ENCODE data around the gene PI4KA.
"Not testable (repeated sequence)": the region's sequence is repeated elsewhere in the genome, so short reads cannot be mapped to it uniquely, and the experiment has no call there.

The PI4KA gene

DNA sequence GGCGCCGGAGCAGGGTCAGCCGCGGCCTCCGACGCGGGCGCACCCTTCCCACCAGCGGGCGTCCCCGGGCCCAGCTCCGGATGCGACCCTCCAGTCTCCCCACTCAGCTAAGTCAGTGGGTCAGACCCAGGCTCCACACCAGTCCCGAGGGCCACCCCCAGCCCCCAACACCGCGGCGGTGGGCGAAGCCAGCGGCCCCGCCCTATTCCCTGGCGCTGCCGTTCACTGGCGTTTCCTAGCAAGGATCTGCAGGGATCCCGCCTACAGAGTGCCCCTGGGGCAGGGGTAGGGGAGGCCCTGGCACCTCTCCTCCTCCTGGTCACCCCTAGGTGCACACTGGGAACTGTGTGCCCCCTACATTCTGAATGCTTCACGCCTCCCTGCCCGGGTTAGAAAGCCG, 190.4 kb downstream of the PI4KA start:
- H3K4me1 ChIP-seq; H3K27me3 ChIP-seq; H3K9me3 ChIP-seq; DNase-seq; H3K4me3 ChIP-seq (ENCODE audit: low read depth, low read length); H3K36me3 ChIP-seq: not testable (repeated sequence)

DNA sequence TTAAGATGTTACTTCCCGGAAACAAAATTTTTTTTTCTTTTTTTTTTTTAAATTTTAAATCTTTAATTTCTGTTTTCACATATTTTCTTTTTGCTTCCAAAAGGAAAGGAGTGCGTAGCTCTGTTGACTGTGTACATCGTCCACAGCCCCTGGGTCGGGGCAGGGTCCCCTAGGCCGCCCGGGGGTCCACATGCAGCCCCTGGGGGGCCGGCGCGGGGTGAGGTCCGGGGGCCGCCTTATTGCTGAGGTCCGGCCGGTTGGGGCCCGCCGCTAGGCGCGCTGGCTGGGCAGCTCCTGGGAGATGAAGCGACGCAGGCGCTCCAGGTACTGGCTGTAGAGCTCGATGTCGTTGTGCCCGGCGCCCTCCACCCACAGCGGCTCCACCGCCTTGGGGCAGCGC, 191.1 kb downstream of the PI4KA start:
- DNase-seq; H3K4me3 ChIP-seq (ENCODE audit: low read depth, low read length); H3K9me3 ChIP-seq; H3K27me3 ChIP-seq; H3K36me3 ChIP-seq; H3K4me1 ChIP-seq: not testable (repeated sequence)

DNA sequence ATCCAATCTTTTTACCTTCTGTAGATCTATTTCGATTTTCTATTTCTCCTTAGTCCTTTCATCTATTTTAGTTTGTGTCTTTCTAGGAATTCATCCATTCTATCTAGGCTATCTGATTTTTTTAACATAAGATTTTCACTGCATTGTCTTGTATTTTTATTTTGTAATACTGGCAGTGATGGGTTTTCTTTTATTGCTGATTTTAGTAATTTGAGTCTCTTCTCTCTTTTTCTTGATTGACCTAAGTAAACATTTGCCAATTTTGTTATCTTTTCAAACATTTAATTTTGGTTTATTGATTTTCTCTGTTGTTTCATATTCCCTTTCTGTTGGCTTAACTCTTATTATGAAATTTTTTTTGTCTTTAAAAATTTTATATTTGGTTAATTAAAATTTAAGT, 192.1 kb downstream of the PI4KA start:
- H3K9me3 ChIP-seq: no peaks in the 10 kb centered on the region
- peaks cover 3% of the 10 kb centered on the region for H3K27me3 ChIP-seq
- no peaks in the 10 kb centered on the region for H3K4me1 ChIP-seq
- TF ChIP-seq, protein P1, sequence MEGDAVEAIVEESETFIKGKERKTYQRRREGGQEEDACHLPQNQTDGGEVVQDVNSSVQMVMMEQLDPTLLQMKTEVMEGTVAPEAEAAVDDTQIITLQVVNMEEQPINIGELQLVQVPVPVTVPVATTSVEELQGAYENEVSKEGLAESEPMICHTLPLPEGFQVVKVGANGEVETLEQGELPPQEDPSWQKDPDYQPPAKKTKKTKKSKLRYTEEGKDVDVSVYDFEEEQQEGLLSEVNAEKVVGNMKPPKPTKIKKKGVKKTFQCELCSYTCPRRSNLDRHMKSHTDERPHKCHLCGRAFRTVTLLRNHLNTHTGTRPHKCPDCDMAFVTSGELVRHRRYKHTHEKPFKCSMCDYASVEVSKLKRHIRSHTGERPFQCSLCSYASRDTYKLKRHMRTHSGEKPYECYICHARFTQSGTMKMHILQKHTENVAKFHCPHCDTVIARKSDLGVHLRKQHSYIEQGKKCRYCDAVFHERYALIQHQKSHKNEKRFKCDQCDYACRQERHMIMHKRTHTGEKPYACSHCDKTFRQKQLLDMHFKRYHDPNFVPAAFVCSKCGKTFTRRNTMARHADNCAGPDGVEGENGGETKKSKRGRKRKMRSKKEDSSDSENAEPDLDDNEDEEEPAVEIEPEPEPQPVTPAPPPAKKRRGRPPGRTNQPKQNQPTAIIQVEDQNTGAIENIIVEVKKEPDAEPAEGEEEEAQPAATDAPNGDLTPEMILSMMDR (IDR thresholded peaks at IDR 0.05; ENCODE audit: low read depth, low read length): no peak
- H3K4me3 ChIP-seq (ENCODE audit: low read depth, low read length): no peak overlapping the region
- no peak for DNase-seq
- no peaks in the 10 kb centered on the region for H3K36me3 ChIP-seq

DNA sequence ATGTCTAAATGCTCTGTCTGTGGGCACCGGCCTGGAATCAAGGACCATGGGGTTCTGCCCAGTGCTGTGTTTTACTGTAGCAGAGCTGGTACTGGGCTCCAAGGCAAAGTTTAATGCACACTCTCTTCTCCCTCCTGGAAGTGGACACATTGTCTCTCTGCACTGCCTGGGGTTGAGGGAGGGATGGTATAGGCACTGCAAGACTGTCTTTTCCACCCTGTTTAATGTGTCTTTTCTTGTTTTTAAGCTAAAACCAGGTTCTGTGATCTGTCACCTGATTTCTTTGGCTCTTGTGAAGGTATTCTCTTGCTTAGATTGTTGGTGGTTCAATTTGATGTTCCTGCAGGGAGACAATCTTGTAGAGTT, 194.0 kb downstream of the PI4KA start:
- no peak for DNase-seq
- TF ChIP-seq, protein P1 (IDR thresholded peaks at IDR 0.05; ENCODE audit: low read depth, low read length): no peak
- H3K36me3 ChIP-seq: no peaks in the 10 kb centered on the region
- no peak overlapping the region for H3K4me3 ChIP-seq (ENCODE audit: low read depth, low read length)
- no peaks in the 10 kb centered on the region for H3K9me3 ChIP-seq
- peaks cover 17% of the 10 kb centered on the region for H3K27me3 ChIP-seq
- no peaks in the 10 kb centered on the region for H3K4me1 ChIP-seq

DNA sequence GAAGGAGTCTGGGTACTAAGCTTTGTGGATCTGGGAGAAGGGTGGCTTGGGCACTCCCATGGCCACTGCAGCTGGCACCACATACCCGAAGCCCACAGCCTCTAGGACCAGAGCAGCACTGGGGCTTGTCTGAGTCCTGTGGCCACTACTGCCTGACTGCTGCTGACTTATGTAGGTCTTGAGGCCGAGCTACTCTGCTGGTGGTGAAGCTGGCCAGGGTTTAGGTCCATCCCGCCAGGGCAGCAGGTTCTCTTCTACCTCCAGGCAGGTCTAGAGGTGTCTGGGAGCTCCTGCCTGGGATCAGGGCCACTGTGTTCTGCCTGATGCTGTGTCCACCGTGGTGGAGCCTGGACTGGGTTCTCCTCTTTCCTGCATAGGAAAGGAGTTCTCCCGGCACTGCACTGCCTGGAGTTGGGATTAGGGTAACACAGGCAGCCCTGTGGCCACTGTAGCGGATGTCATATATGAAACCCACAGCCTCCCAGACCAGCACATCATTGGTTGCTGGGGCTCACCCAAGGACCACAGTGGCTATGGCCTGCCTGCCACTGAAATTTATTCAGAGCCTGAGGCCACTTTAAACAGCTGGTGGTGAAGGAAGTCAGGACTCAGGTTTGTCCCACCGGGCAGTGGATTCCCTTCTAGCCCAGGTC, 194.5 kb downstream of the PI4KA start:
- DNase-seq: no peak
- no peaks in the 10 kb centered on the region for H3K9me3 ChIP-seq
- TF ChIP-seq, protein P1 (IDR thresholded peaks at IDR 0.05; ENCODE audit: low read depth, low read length): no peak
- H3K4me3 ChIP-seq (ENCODE audit: low read depth, low read length): no peak overlapping the region
- no peaks in the 10 kb centered on the region for H3K4me1 ChIP-seq
- H3K36me3 ChIP-seq: no peaks in the 10 kb centered on the region
- H3K27me3 ChIP-seq: peaks cover 22% of the 10 kb centered on the region

DNA sequence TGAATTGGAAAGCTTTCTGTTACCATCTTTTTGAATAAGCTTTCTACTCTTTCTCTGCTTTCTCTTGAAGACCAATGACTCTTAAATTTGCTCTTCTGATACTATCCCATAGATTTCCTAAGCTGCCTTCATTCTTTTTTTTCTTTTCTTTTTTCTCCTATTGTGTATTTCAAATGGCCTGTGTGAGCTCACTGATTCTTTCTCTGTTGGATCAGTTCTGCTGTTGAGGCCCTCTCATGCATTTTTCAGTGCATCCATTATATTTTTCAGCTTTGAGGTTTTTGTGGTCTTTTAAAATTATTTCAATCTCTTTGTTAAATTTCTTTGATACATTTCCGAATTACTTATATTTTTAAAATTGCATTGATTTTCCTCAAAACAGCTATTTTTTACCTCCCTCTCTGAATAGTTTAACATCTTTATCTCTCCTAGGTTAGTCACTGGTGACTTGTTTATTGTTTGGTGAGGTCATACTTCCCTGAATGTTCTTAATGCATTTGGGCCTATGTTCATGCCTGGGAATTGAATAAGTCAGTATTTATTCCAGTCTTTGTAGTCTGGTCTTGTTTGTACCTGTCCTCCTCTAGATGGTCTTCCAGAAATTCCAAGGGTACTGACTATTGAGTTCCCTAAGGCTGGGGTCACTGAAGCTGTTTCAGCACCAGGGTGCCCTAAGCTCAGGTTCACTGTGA, 195.3 kb downstream of the PI4KA start:
- no peaks in the 10 kb centered on the region for H3K9me3 ChIP-seq
- no peak for DNase-seq
- TF ChIP-seq, protein P1 (IDR thresholded peaks at IDR 0.05; ENCODE audit: low read depth, low read length): no peak
- no peak overlapping the region for H3K4me3 ChIP-seq (ENCODE audit: low read depth, low read length)
- peaks cover 30% of the 10 kb centered on the region for H3K27me3 ChIP-seq
- H3K36me3 ChIP-seq: no peaks in the 10 kb centered on the region
- no peaks in the 10 kb centered on the region for H3K4me1 ChIP-seq

DNA sequence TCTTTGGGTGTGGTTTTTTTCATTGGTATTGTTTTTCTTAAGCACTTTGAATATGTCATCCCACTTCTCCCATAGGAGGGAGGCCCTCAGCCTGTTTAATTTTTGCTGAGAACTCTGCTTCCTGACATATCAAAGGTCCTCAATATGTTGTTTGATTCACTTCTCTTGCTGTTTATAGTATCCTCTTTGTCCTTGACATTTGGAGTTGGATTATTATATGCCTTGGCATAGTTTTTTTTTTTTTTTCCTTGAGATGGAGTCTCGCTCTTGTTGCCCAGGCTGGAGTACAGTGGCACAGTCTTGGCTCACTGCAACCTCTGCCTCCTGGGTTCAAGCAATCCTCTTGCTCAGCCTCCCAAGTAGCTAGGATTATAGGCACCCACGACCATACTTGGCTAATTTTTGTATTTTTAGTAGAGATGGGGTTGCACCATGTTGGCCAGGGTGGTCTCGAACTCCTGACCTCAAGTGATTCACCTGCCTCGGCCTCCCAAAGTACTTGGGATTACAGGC, 196.0 kb downstream of the PI4KA start:
- DNase-seq; H3K9me3 ChIP-seq; H3K4me1 ChIP-seq; H3K36me3 ChIP-seq; H3K4me3 ChIP-seq (ENCODE audit: low read depth, low read length): not testable (repeated sequence)
- H3K27me3 ChIP-seq: peaks cover 30% of the 10 kb centered on the region
